ENCODE data around the gene SUPT4H1. TPM values are rescaled to one million over a fixed set of nuclear protein-coding genes. Genes with fewer than 3 reads are reported as not detected.

SUPT4H1 gene
- total and polyA plus RNA-seq, 2 of the 4 experiments (the other 2 are of a cell fraction), result 51.6 to 129 TPM

GRCh38 chr17:58373923-58374322 lies 21.9 kb upstream of the SUPT4H1 start:
- no peaks in the 10 kb centered on the region for H3K9me3 ChIP-seq (ENCODE audit: control insufficient read depth, insufficient read depth, low read length)
- no peak overlapping the region for H3K18ac ChIP-seq (ENCODE audit: low read depth, low read length)
- BruUV-seq (replicated peaks), result no TSS peak
- H4K8ac ChIP-seq (ENCODE audit: low read depth in 2 of 2, low read length in 2 of 2), result no peak overlapping the region
- no peak overlapping the region for H4K5ac ChIP-seq (ENCODE audit: low read depth, low read length)
- no peaks in the 10 kb centered on the region for H3K9me1 ChIP-seq (ENCODE audit: insufficient read depth, low read length)
- no peak overlapping the region for H3K9ac ChIP-seq (ENCODE audit: low read depth, low read length)
- in situ Hi-C loops (cut with MboI; ENCODE audit: low sequenced_read_pairs) (no loop called here), dilution Hi-C loops (cut with HindIII; ENCODE audit: low sequenced_read_pairs, unreplicated experiment) (no loop called here), intact Hi-C loops (cut with micrococcal nuclease) (loop anchor here (1.0 kb wide), 1 partner anchor 15 kb away; no protein-coding TSS in a partner anchor)
- no peak for DNase-seq
- H3K27me3 ChIP-seq (ENCODE audit: control insufficient read depth, insufficient read depth, low read length), result peaks cover 14% of the 10 kb centered on the region
- H3K79me1 ChIP-seq (ENCODE audit: low read depth in 1 of 2, low read length in 2 of 2), result no peaks in the 10 kb centered on the region
- H2AK5ac ChIP-seq (ENCODE audit: low read depth, low read length), result no peak overlapping the region
- no peak overlapping the region for H3K56ac ChIP-seq (ENCODE audit: extremely low read depth, insufficient read depth, low read length)
- H4K91ac ChIP-seq (ENCODE audit: insufficient read depth, low read depth, low read length), result no peak overlapping the region
- no peak overlapping the region for H3K27ac ChIP-seq (ENCODE audit: insufficient read depth, low read length)
- CTCF ChIA-PET, result no interaction called here
- H3K4me2 ChIP-seq (ENCODE audit: low read depth, low read length), result no peak overlapping the region
- H3K23ac ChIP-seq (ENCODE audit: low read depth, low read length), result no peak overlapping the region
- no peak overlapping the region for H2BK20ac ChIP-seq (ENCODE audit: low read depth, low read length)
- H3K4ac ChIP-seq (ENCODE audit: low read depth, low read length), result no peak overlapping the region
- no peak overlapping the region for H2AFZ ChIP-seq (replicated peaks; ENCODE audit: low read length, poor library complexity)
- WGBS, 2 experiments (ENCODE audit: extremely low coverage in 2 of 2, insufficient read length in 1 of 2), result no CpG with 5 or more reads among the region's 1 CpG
- TF ChIP-seq MAFK (IDR thresholded peaks at IDR 0.05; ENCODE audit: low read depth, low read length), result no peak
- TF ChIP-seq NFE2L2 (IDR thresholded peaks at IDR 0.05; ENCODE audit: low read depth, low read length), result no peak
- TF ChIP-seq RCOR1 (IDR thresholded peaks at IDR 0.05; ENCODE audit: insufficient replicate concordance, low read length), result no peak
- H4K20me1 ChIP-seq (ENCODE audit: insufficient read depth, low read length), result no peaks in the 10 kb centered on the region
- ATAC-seq (ENCODE audit: low read depth), result no peak
- H3K4me3 ChIP-seq (ENCODE audit: insufficient read depth, low read depth, low read length), result no peak overlapping the region
- no peak overlapping the region for H3K14ac ChIP-seq (replicated peaks; ENCODE audit: low read depth, low read length)
- POLR2A ChIA-PET (ENCODE audit: unreplicated experiment), result no interaction called here
- H3K4me1 ChIP-seq (ENCODE audit: control insufficient read depth, insufficient read depth, low read length), result no peaks in the 10 kb centered on the region
- H2BK120ac ChIP-seq (ENCODE audit: low read depth, low read length), result no peak overlapping the region
- H2BK15ac ChIP-seq (ENCODE audit: low read depth, low read length), result no peak overlapping the region
- no peak overlapping the region for H2BK5ac ChIP-seq (ENCODE audit: low read depth, low read length, poor library complexity, severe bottlenecking)
- H3K36me3 ChIP-seq (ENCODE audit: control insufficient read depth, insufficient read depth, low read length), result no peaks in the 10 kb centered on the region
- H2AK9ac ChIP-seq (replicated peaks; ENCODE audit: low read depth, low read length, poor library complexity), result no peak overlapping the region

Data from IMR-90 (cell line).